HepG2 (cell line): Measurements from ENCODE around the gene TAF6L. TPM values are rescaled to one million over a fixed set of nuclear protein-coding genes. Genes with fewer than 3 reads are reported as not detected.
A peak's percentile ranks its signal among the peaks of the same experiment; 100 is the strongest.

Experiments
- ATRX ChIP-seq: sonication (generic); formaldehyde crosslinking; IDR thresholded peaks from 2 replicates; pipeline ENCODE4 v1.4.0; 2020; ENCODE audit warnings: missing genetic modification reagents, borderline replicate concordance
- CCAR2 ChIP-seq: fragments of 200-400 bp; formaldehyde crosslinking; optimal IDR thresholded peaks from 2 replicates; pipeline ENCODE3; 2018; ENCODE audit warnings: low read depth, mild to moderate bottlenecking, low read length, moderate library complexity
- FOXP1 ChIP-seq, 2 experiments: fragments of 450-650 bp in 1 of 2; IDR thresholded peaks; 2 replicates each; pipeline ENCODE4 v1.6.1; 2017 to 2018; ENCODE audit warnings: antibody characterized with exemption in 1 of 2
- KDM5A ChIP-seq: fragments of 200-600 bp; sonication (generic); IDR thresholded peaks from 2 replicates; pipeline ENCODE4 v1.7.0; 2018; ENCODE audit warnings: antibody characterized with exemption, mild to moderate bottlenecking, low read length, borderline replicate concordance
- MAFK ChIP-seq, 2 experiments: IDR thresholded peaks in 1 of 2; conservative IDR thresholded peaks in 1 of 2; 2 replicates each; pipeline ENCODE4 v1.6.1; 2011; ENCODE audit warnings: improper control_type of control experiment in 2 of 2, low read length in 2 of 2
- NFAT5 ChIP-seq: sonication (generic); formaldehyde crosslinking; IDR thresholded peaks from 2 replicates; pipeline ENCODE4 v1.4.0; 2020; ENCODE audit warnings: missing genetic modification reagents
- NFYC ChIP-seq: IDR thresholded peaks from 2 replicates; pipeline ENCODE4 v1.6.1; 2016; ENCODE audit warnings: missing genetic modification reagents, missing compliant biosample characterization
- PHF21A ChIP-seq: sonication (generic); formaldehyde crosslinking; IDR thresholded peaks from 2 replicates; pipeline ENCODE4 v1.5.0; 2020; ENCODE audit warnings: mild to moderate bottlenecking, missing genetic modification reagents
- PTBP1 ChIP-seq: fragments of 200-400 bp; formaldehyde crosslinking; IDR thresholded peaks from 2 replicates; pipeline ENCODE4 v1.6.1; 2018; ENCODE audit warnings: low read length, low read depth; ENCODE audit not compliant: poor library complexity, severe bottlenecking
- TCF12 ChIP-seq, 2 experiments: fragments of 450-650 bp in 1 of 2; sonication (generic) in 1 of 2; formaldehyde crosslinking in 1 of 2; IDR thresholded peaks; 2 replicates each; pipeline versions ENCODE4 v1.6.1 to v1.8.0; 2017 to 2022; ENCODE audit warnings: antibody characterized with exemption in 1 of 2, mild to moderate bottlenecking in 1 of 2, missing genetic modification reagents in 1 of 2, moderate library complexity in 1 of 2
- THYN1 ChIP-seq: sonication (generic); formaldehyde crosslinking; IDR thresholded peaks from 2 replicates; pipeline ENCODE4 v1.8.1; 2023; ENCODE audit warnings: low read depth, mild to moderate bottlenecking, moderate library complexity, missing genetic modification reagents, borderline replicate concordance
- ZFAT ChIP-seq: sonication (generic); formaldehyde crosslinking; conservative IDR thresholded peaks from 2 replicates; pipeline ENCODE4 v1.8.1; 2023; ENCODE audit warnings: missing genetic modification reagents, inconsistent platforms
- ZFP36L2 ChIP-seq: sonication (generic); formaldehyde crosslinking; IDR thresholded peaks from 2 replicates; pipeline ENCODE4 v1.4.0; 2020; ENCODE audit warnings: missing genetic modification reagents
- ZNF101 ChIP-seq: sonication (generic); formaldehyde crosslinking; IDR thresholded peaks from 2 replicates; pipeline ENCODE4 v1.4.0; 2020; ENCODE audit warnings: mild to moderate bottlenecking, low read depth, missing genetic modification reagents, borderline replicate concordance
- ZNF24 ChIP-seq: fragments of 450-650 bp; IDR thresholded peaks from 2 replicates; pipeline ENCODE4 v1.6.1; 2017; ENCODE audit warnings: antibody characterized with exemption, mild to moderate bottlenecking
- ZNF354B ChIP-seq: sonication (generic); formaldehyde crosslinking; IDR thresholded peaks from 2 replicates; pipeline ENCODE4 v1.8.0; 2022; ENCODE audit warnings: mild to moderate bottlenecking, missing genetic modification reagents
- ZNF501 ChIP-seq: sonication (generic); formaldehyde crosslinking; IDR thresholded peaks from 2 replicates; pipeline ENCODE4 v1.5.1; 2020; ENCODE audit warnings: mild to moderate bottlenecking, moderate library complexity, missing genetic modification reagents
- ZNF512 ChIP-seq: sonication (generic); formaldehyde crosslinking; IDR thresholded peaks from 2 replicates; pipeline ENCODE4 v1.4.0; 2020; ENCODE audit warnings: mild to moderate bottlenecking, missing genetic modification reagents
- ZNF557 ChIP-seq: sonication (generic); formaldehyde crosslinking; IDR thresholded peaks from 2 replicates; pipeline ENCODE4 v1.4.0; 2020; ENCODE audit warnings: missing genetic modification reagents
- ZNF660 ChIP-seq: sonication (generic); formaldehyde crosslinking; IDR thresholded peaks from 2 replicates; pipeline ENCODE4 v1.5.1; 2020; ENCODE audit warnings: mild to moderate bottlenecking, low read depth, missing genetic modification reagents, borderline replicate concordance
- ZNF83 ChIP-seq: sonication (generic); formaldehyde crosslinking; IDR thresholded peaks from 2 replicates; pipeline ENCODE4 v1.4.0; 2020; ENCODE audit warnings: missing genetic modification reagents, mild to moderate bottlenecking, borderline replicate concordance
- ZNF879 ChIP-seq: sonication (generic); formaldehyde crosslinking; IDR thresholded peaks from 2 replicates; pipeline ENCODE4 v1.8.1; 2023; ENCODE audit warnings: missing genetic modification reagents
- ZSCAN30 ChIP-seq: sonication (generic); formaldehyde crosslinking; IDR thresholded peaks from 2 replicates; pipeline ENCODE4 v1.5.0; 2020; ENCODE audit warnings: mild to moderate bottlenecking, missing genetic modification reagents
- polyA plus RNA-seq, 8 experiments: library from polyadenylated mRNA; depleted of rRNA in 3 of 8; stranded (reverse) in 7 of 8; unstranded in 1 of 8; fragments of >200 nt; fragmentation: Illumina TruSeq in 4 of 8; extraction: Trizol in 4 of 8; gene quantifications; 2 replicates each; pipeline versions ENCODE4 v1.2.1 to v1.2.3, GENCODE V29; 2011 to 2016; ENCODE audit warnings: low read depth in 4 of 8, missing spikeins in 1 of 8, mixed read lengths in 1 of 8; ENCODE audit not compliant: insufficient read depth in 1 of 8
- total RNA-seq, 5 experiments: library from RNA; depleted of rRNA; stranded (reverse); fragments of >200 nt; fragmentation: Illumina TruSeq; extraction: Trizol; gene quantifications; 2 replicates each; pipeline ENCODE4 v1.2.3, GENCODE V29; 2016; ENCODE audit warnings: low read depth in 1 of 5

Gene TAF6L
- total and polyA plus RNA-seq, 2 of the 13 experiments (the other 11 are each of a cell fraction or from before 2014, with no cell fraction given): 12.6 to 19.4 TPM

GRCh38 chr11:62805076-62805892, 34.1 kb downstream of the TAF6L start, which contains the start of gene NXF1 (continued):
- TF ChIP-seq NFAT5 (CRISPR knock-in tag) (peak; percentile 93), ZSCAN30 (CRISPR knock-in tag) (no peak), KDM5A (peak; percentile 29; the same call in 1 of the 2 replicates), ZNF557 (no peak), ZFAT (CRISPR knock-in tag) (no peak), ZFP36L2 (0 out of 2 replicates have a peak, but pooled peaks have one; percentile 65), ZNF512 (CRISPR knock-in tag) (no peak), TCF12 (IDR thresholded peaks at IDR 0.05) (no peak), TCF12 (CRISPR knock-in tag; IDR thresholded peaks at IDR 0.05) (no peak), ZNF354B (no peak), THYN1 (CRISPR knock-in tag) (no peak), ZNF660 (CRISPR knock-in tag) (no peak), NFYC (CRISPR knock-in tag) (peak; percentile 62), ZNF24 (no peak), PTBP1 (no peak), ZNF83 (CRISPR knock-in tag) (peak; percentile 82; the same call in 1 of the 2 replicates), ZNF101 (CRISPR knock-in tag) (no peak; the same call in 1 of the 2 replicates), PHF21A (CRISPR knock-in tag) (no peak; the same call in 1 of the 2 replicates), ZNF879 (peak; percentile 44; the same call in 1 of the 2 replicates), ATRX (CRISPR knock-in tag) (no peak), MAFK (conservative IDR thresholded peaks at IDR 0.05 in 1 of 2, IDR thresholded peaks at IDR 0.05 in 1 of 2; ENCODE audit: low read length in 2 of 2) (no peak), CCAR2 (no peak), FOXP1 (IDR thresholded peaks at IDR 0.05) (no peak), FOXP1 (CRISPR knock-in tag; IDR thresholded peaks at IDR 0.05) (no peak), ZNF501 (CRISPR knock-in tag) (peak; percentile 82)
